Measurements from ENCODE around the gene ZNF579. TPM values are rescaled to one million over a fixed set of nuclear protein-coding genes. Genes with fewer than 3 reads are reported as not detected.

The ZNF579 gene
- total and polyA plus RNA-seq, 9 donors = 4.7 to 18.5 (median 13.2) TPM

DNA sequence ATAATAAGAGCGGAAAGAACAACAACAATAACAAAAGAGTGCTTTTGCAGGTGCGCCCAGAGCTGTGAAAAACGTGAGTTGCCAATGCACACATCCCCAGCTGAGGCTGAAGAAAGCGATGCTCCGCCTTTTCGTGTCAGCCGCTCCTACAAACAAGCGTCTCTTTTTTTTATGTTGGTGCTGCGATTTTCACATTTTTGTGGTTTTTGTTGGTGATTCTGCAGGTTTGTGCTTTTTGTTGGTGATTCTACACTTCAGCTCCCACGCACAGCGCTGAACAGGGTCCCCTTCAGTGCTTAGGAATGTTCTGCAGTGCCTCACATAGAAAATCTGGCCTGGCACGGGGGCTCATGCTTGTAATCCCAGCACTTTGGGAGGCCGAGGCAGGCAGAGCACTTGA is 28.0 kb downstream of the ZNF579 start:
- WGBS (ENCODE audit: insufficient coverage) = 26% methylated on average over 8 of the region's 13 CpGs

DNA sequence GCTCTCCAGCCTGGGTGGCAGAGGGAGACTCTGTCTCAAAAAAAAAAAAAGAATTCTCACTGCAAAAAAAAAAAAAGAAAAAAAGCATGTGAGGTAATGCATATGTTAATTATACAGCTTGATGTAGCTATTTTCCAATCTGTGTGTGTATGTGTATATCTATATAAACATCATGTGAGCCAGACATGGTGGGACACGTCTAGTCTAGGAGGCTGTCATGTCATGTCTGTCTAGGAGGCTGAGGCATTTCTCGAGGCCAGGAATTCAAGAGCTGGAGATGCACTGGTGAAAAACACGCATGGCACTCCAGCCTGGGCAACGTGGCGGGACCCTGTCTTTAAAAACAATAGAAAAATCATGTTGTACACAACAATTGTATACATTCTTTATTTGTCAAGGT is 28.4 kb downstream of the ZNF579 start:
- H3K27ac ChIP-seq (ENCODE audit: low read length) = no peak overlapping the region
- WGBS (ENCODE audit: insufficient coverage) = 57% methylated on average over 1 of the region's 5 CpGs
- no peaks in the 10 kb centered on the region for H3K36me3 ChIP-seq (ENCODE audit: control insufficient read depth, insufficient read depth, low read length)
- no peak overlapping the region for H3K4me3 ChIP-seq (ENCODE audit: low read length)
- peaks cover 17% of the 10 kb centered on the region for H3K27me3 ChIP-seq (ENCODE audit: control insufficient read depth, insufficient read depth, low read length)
- H3K4me1 ChIP-seq (ENCODE audit: control insufficient read depth, insufficient read depth, low read length) = peaks cover 25% of the 10 kb centered on the region
- no peaks in the 10 kb centered on the region for H3K9me3 ChIP-seq (replicated peaks; ENCODE audit: control insufficient read depth, low read depth, low read length)
- no peak for DNase-seq

More for the DNA sequence above, 28.0 kb downstream of the ZNF579 start:
- no peak overlapping the region for H3K4me3 ChIP-seq (ENCODE audit: low read length)
- no peak for DNase-seq
- no peaks in the 10 kb centered on the region for H3K36me3 ChIP-seq (ENCODE audit: control insufficient read depth, insufficient read depth, low read length)
- H3K9me3 ChIP-seq (replicated peaks; ENCODE audit: control insufficient read depth, low read depth, low read length) = no peaks in the 10 kb centered on the region
- H3K4me1 ChIP-seq (ENCODE audit: control insufficient read depth, insufficient read depth, low read length) = peaks cover 21% of the 10 kb centered on the region
- peaks cover 17% of the 10 kb centered on the region for H3K27me3 ChIP-seq (ENCODE audit: control insufficient read depth, insufficient read depth, low read length)
- H3K27ac ChIP-seq (ENCODE audit: low read length) = no peak overlapping the region

DNA sequence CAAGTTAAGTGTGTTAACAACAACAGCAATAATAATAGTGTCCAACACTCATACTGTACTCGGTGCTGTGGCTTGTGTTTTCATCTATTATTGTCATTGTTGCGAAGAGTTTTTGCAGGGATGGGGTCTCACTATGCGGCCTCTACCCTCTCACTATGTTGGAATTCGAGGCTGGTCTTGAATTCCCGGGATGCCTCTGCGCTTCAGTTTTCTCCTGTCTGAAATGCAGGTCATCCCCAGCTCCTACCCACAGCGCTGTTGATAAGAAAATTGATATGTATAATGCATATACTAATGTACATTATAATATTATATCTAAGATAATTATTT is 30.4 kb downstream of the ZNF579 start:
- no peak overlapping the region for H3K4me3 ChIP-seq (ENCODE audit: low read length)
- H3K36me3 ChIP-seq (ENCODE audit: control insufficient read depth, insufficient read depth, low read length) = no peaks in the 10 kb centered on the region
- DNase-seq = no peak
- WGBS (ENCODE audit: insufficient coverage) = 80% methylated on average over 1 of the region's 7 CpGs
- H3K27ac ChIP-seq (ENCODE audit: low read length) = no peak overlapping the region
- peaks cover 45% of the 10 kb centered on the region for H3K4me1 ChIP-seq (ENCODE audit: control insufficient read depth, insufficient read depth, low read length)
- no peaks in the 10 kb centered on the region for H3K9me3 ChIP-seq (replicated peaks; ENCODE audit: control insufficient read depth, low read depth, low read length)
- H3K27me3 ChIP-seq (ENCODE audit: control insufficient read depth, insufficient read depth, low read length) = peaks cover 20% of the 10 kb centered on the region

DNA sequence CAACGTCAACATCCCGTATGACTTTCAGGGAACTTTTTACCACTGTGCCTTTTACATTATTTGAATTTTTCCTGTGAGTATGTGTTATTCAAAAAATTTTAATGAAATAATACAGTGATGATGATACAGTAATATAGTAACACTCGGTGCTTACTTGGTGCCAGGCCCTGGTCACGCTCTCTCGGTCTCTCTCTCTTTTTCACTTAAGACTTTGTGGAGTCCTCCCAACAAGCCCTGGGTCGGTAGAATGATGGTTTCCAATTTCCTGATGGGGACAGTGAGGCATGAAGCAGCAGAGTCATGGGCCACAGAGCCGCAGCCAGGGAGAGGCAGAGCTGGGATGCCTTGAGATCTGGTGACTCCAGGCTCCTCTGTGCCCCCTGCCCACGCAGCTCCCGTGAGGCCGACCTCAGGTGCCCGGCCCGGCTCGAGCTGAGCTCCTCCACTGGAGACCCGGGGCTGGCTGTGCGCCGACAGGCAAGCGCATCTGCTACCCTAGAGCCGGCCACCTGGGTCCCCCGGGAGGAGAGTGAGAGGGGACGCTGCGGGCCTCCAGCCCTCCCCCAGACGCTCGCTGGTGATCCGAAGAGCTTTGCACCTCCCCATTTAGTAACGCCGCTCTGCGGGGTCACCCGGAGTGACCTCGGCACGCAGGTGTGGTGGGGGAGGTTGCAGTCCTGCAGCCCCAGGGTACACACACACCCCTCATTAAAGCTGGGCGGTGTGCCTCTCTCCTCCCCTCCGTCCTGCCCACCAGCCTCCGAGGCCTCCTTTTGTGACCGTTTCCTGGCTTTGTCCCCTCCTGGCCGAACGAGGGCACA is 30.9 kb downstream of the ZNF579 start:
- DNase-seq = no peak
- Histone ChIP-seq H3K4me1 (ENCODE audit: control insufficient read depth, insufficient read depth, low read length) (peaks cover 47% of the 10 kb centered on the region), H3K36me3 (ENCODE audit: control insufficient read depth, insufficient read depth, low read length) (no peaks in the 10 kb centered on the region), H3K27ac (ENCODE audit: low read length) (no peak overlapping the region), H3K9me3 (replicated peaks; ENCODE audit: control insufficient read depth, low read depth, low read length) (no peaks in the 10 kb centered on the region), H3K4me3 (ENCODE audit: low read length) (no peak overlapping the region), H3K27me3 (ENCODE audit: control insufficient read depth, insufficient read depth, low read length) (peaks cover 22% of the 10 kb centered on the region)
- 9% methylated on average over 13 of the region's 36 CpGs for WGBS (ENCODE audit: insufficient coverage)

DNA sequence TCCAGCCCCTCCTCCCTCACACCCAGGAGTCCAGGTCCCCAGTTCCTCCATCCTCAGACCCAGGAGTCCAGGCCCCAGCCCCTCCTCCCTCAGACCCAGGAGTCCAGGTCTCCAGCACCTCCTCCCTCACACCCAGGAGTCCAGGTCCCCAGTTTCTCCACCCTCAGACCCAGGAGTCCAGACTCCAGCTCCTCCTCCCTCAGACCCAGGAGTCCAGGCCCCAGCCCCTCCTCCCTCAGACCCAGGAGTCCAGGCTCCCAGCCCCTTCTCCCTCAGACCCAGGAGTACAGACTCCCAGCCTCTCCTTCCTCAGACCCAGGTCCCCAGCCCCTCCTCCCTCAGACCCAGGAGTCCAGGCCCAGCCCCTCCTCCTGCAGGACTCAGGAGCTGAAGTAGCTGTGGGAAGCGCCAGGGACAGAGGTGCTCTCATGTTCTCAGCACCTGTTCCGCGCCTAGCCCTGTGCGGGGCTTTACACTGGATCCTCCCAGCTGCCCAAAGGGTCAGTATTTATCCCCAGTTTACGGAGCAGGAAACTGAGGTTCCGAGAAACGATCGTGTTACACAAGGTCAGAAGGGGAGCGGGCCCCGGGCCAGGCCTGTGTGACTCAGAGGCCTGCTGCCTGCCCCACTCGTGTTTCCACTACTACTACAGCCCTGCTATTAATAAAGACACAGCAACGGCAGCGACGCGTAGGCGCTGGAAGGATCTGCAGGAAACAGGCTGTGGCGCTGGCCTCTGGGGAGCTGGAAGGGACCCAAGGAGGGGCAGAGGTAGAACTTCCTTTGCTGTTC is 33.6 kb downstream of the ZNF579 start:
- Histone ChIP-seq H3K4me1 (ENCODE audit: control insufficient read depth, insufficient read depth, low read length) (peaks cover 39% of the 10 kb centered on the region), H3K27me3 (ENCODE audit: control insufficient read depth, insufficient read depth, low read length) (peaks cover 16% of the 10 kb centered on the region), H3K4me3 (ENCODE audit: low read length) (no peak overlapping the region), H3K9me3 (replicated peaks; ENCODE audit: control insufficient read depth, low read depth, low read length) (no peaks in the 10 kb centered on the region), H3K27ac (ENCODE audit: low read length) (no peak overlapping the region), H3K36me3 (ENCODE audit: control insufficient read depth, insufficient read depth, low read length) (no peaks in the 10 kb centered on the region)
- 29% methylated on average over 7 of the region's 17 CpGs for WGBS (ENCODE audit: insufficient coverage)
- DNase-seq = peak; percentile 72

DNA sequence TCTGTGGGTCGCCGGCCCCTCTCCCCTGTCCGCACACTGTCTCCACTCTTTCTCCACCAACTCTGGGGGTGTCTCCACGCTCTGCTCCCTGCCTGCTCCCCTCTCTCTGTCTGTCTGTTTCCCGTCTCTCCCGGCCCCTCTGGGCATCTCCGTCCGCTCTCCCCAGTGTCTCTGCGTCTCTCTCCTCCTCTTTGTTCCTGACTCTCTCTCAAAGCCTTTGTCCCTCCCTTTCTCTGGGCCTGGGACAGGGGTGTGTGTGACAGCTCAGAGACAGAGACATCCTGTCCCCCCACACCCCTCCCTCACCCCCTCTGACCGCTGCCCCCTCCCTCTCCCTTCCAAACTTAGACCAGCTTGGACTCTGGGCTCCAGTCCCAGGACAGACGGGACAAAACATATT is 34.6 kb downstream of the ZNF579 start:
- H3K4me3 ChIP-seq (ENCODE audit: low read length) = no peak overlapping the region
- H3K36me3 ChIP-seq (ENCODE audit: control insufficient read depth, insufficient read depth, low read length) = no peaks in the 10 kb centered on the region
- WGBS (ENCODE audit: insufficient coverage) = 44% methylated on average over 8 of the region's 11 CpGs
- no peak for DNase-seq
- peaks cover 16% of the 10 kb centered on the region for H3K27me3 ChIP-seq (ENCODE audit: control insufficient read depth, insufficient read depth, low read length)
- no peak overlapping the region for H3K27ac ChIP-seq (ENCODE audit: low read length)
- peaks cover 40% of the 10 kb centered on the region for H3K4me1 ChIP-seq (ENCODE audit: control insufficient read depth, insufficient read depth, low read length)
- H3K9me3 ChIP-seq (replicated peaks; ENCODE audit: control insufficient read depth, low read depth, low read length) = no peaks in the 10 kb centered on the region

DNA sequence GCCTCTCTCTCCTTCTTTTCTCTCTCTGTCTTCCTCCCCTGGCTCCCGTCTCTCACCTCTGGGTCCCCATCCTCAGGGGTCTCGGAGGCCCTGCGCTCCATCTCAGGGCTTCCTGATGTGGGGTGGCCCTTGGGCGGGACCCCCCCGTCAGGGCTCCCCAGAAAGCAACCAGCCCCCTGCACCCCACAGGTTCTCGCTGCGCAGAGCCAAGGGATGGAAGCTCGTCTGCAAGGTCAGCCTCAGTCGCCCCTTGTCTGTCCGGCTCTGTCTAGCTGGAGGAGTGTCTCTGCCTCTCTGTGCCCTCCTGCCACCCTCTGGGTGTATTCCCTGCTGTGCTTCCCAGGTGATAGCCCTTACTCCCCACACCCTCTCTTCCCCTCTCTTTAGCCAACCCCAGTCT is 35.2 kb downstream of the ZNF579 start, which contains the start of gene SBK3:
Gene SBK3, minus strand, starts transcription at position 101 of the 400 bp plus-strand sequence. Its CDS starts 0 bp downstream, at position 101.
- Histone ChIP-seq H3K27me3 (ENCODE audit: control insufficient read depth, insufficient read depth, low read length) (peaks cover 16% of the 10 kb centered on the region), H3K36me3 (ENCODE audit: control insufficient read depth, insufficient read depth, low read length) (no peaks in the 10 kb centered on the region), H3K4me1 (ENCODE audit: control insufficient read depth, insufficient read depth, low read length) (peaks cover 45% of the 10 kb centered on the region), H3K27ac (ENCODE audit: low read length) (no peak within 1 kb of the TSS), H3K9me3 (replicated peaks; ENCODE audit: control insufficient read depth, low read depth, low read length) (no peaks in the 10 kb centered on the region), H3K4me3 (ENCODE audit: low read length) (no peak within 1 kb of the TSS)
- no peak for DNase-seq
- 78% methylated on average over 9 of the region's 10 CpGs for WGBS (ENCODE audit: insufficient coverage)

DNA sequence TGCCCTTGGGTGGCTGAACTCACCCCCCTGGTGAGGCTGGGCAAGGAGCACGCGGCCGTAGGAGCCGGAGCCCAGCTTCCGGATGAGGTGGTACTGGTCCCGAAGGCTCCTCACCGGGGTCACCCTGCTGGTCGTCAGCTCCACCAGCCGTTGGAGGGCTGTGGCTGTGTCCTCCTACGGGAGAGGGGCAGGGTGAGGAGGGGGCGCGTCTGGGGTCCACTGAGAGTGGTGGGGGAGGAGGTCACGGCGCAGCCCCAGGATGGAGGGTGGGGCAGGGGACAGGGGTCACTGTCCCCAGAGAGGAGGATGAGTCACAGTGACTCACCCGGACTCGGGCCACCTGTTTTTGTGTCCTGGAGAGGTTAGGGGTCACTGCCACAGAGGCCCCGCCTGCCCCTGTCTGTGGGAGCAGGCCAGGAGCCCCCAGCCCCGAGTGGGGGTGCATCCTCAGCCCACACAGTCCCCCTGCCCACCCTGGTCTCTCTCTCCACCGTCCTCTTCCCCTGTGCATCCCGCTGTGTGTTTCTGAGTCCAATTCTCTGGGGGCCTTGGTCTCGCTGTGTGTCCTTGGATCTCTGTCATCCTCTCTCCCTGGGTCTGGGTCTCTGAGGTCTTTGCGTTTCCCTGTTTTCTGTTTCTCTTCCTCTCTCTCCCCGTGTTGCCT is 35.7 kb downstream of the ZNF579 start:
- Histone ChIP-seq H3K4me3 (ENCODE audit: low read length) (no peak overlapping the region), H3K27ac (ENCODE audit: low read length) (no peak overlapping the region), H3K9me3 (replicated peaks; ENCODE audit: control insufficient read depth, low read depth, low read length) (no peaks in the 10 kb centered on the region), H3K4me1 (ENCODE audit: control insufficient read depth, insufficient read depth, low read length) (peaks cover 47% of the 10 kb centered on the region), H3K36me3 (ENCODE audit: control insufficient read depth, insufficient read depth, low read length) (no peaks in the 10 kb centered on the region), H3K27me3 (ENCODE audit: control insufficient read depth, insufficient read depth, low read length) (peaks cover 11% of the 10 kb centered on the region)
- no peak for DNase-seq
- WGBS (ENCODE audit: insufficient coverage) = 69% methylated on average over 14 of the region's 23 CpGs

DNA sequence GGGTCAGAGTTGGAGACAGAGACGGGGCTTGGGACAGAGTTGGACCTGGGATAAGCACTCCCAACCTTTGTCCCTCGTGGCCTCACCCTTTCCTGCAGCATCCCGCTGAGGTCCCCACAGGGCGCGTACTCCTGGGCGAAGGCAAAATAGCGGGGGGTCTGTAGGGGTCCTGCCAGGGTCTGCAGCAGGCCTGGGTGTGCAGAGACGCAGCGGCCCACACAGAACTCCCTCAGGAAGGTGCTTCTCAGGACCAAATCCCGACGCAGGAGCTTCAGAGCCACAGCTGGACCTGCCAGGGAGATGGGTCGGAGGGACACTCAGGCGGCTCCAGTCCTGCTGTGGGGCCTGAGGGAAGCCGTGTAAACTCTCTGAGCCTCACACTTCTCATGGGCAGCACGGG is 36.6 kb downstream of the ZNF579 start:
- H3K27ac ChIP-seq (ENCODE audit: low read length) = no peak overlapping the region
- H3K36me3 ChIP-seq (ENCODE audit: control insufficient read depth, insufficient read depth, low read length) = no peaks in the 10 kb centered on the region
- no peaks in the 10 kb centered on the region for H3K9me3 ChIP-seq (replicated peaks; ENCODE audit: control insufficient read depth, low read depth, low read length)
- H3K27me3 ChIP-seq (ENCODE audit: control insufficient read depth, insufficient read depth, low read length) = peaks cover 7% of the 10 kb centered on the region
- no peak overlapping the region for H3K4me3 ChIP-seq (ENCODE audit: low read length)
- no peak for DNase-seq
- peaks cover 49% of the 10 kb centered on the region for H3K4me1 ChIP-seq (ENCODE audit: control insufficient read depth, insufficient read depth, low read length)
- 82% methylated on average over 14 of the region's 15 CpGs for WGBS (ENCODE audit: insufficient coverage)

DNA sequence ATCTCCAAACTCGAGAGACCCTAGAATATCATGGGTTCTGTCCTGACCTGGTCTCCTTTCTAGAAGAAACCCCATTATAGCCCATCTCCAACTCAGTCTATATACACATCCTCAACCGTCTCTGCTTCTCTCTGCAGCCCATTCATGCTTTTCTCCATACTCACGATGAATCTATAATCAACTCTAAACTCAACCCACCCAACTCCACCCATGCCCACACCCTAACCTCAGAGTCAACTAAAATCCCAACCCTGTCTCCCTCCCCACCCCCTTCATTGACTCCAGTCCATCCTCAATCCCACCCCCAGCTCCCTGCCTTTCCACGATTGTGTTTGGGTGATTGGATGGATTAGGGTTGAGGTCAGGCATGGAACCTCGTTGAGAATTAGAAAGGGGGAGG is 37.1 kb downstream of the ZNF579 start:
- Histone ChIP-seq H3K4me1 (ENCODE audit: control insufficient read depth, insufficient read depth, low read length) (peaks cover 49% of the 10 kb centered on the region), H3K27ac (ENCODE audit: low read length) (no peak overlapping the region), H3K36me3 (ENCODE audit: control insufficient read depth, insufficient read depth, low read length) (no peaks in the 10 kb centered on the region), H3K9me3 (replicated peaks; ENCODE audit: control insufficient read depth, low read depth, low read length) (no peaks in the 10 kb centered on the region), H3K4me3 (ENCODE audit: low read length) (no peak overlapping the region), H3K27me3 (ENCODE audit: control insufficient read depth, insufficient read depth, low read length) (peaks cover 7% of the 10 kb centered on the region)
- DNase-seq = no peak
- 81% methylated on average over 3 of the region's 5 CpGs for WGBS (ENCODE audit: insufficient coverage)
